Measurements from ENCODE around the gene CYB5R4. TPM values are rescaled to one million over a fixed set of nuclear protein-coding genes. Genes with fewer than 3 reads are reported as not detected.

Gene CYB5R4
- total RNA-seq, 1 experiment from 2014 or later, result 17.5 TPM

- Histone ChIP-seq H3K9me3 (ENCODE audit: control insufficient read depth, low read depth, low read length) (no peaks in the 10 kb centered on the region), H2BK5ac (ENCODE audit: insufficient read length, low read length) (no peak overlapping the region), H3K4me2 (ENCODE audit: insufficient read depth, insufficient read length, low read length) (no peak overlapping the region), H3K23me2 (ENCODE audit: insufficient read length, low read depth, low read length, poor library complexity, severe bottlenecking) (peaks cover 7% of the 10 kb centered on the region), H3K79me2 (ENCODE audit: insufficient read depth, low read length) (no peaks in the 10 kb centered on the region), H3K27me3 (ENCODE audit: insufficient read depth, low read length) (peaks cover 5% of the 10 kb centered on the region; the same call in 1 of the 2 replicates), H3T11ph (ENCODE audit: low read length) (no peak overlapping the region), H3K27ac (ENCODE audit: insufficient read length, low read depth, low read length) (no peak overlapping the region), H2BK12ac (ENCODE audit: insufficient read length, low read depth, low read length) (no peak overlapping the region), H3K18ac (ENCODE audit: insufficient read length, low read depth, low read length) (no peak overlapping the region), H4K5ac (ENCODE audit: insufficient read length, low read depth, low read length) (no peak overlapping the region), H2BK20ac (ENCODE audit: low read depth, low read length, poor library complexity, severe bottlenecking) (no peak overlapping the region), H3K23ac (ENCODE audit: insufficient read length, low read depth, low read length) (no peak overlapping the region), H4K20me1 (ENCODE audit: control insufficient read depth, insufficient read depth, insufficient read length) (no peaks in the 10 kb centered on the region), H3K4ac (ENCODE audit: low read depth, low read length) (no peak overlapping the region), H4K8ac (replicated peaks; ENCODE audit: insufficient read length, low read depth, low read length) (no peak overlapping the region), H3K4me1 (ENCODE audit: insufficient read depth, low read length) (no peaks in the 10 kb centered on the region), H2BK120ac (ENCODE audit: low read depth, low read length, poor library complexity, severe bottlenecking) (no peak overlapping the region), H3K14ac (ENCODE audit: insufficient read depth, low read length) (no peak overlapping the region), H2AK5ac (ENCODE audit: insufficient read length, low read length) (no peak overlapping the region), H4K91ac (ENCODE audit: insufficient read length, low read depth, low read length) (no peak overlapping the region), H2BK15ac (ENCODE audit: low read depth, low read length) (no peak overlapping the region), H2AFZ (ENCODE audit: low read length) (no peak overlapping the region), H3K79me1 (ENCODE audit: insufficient read depth, low read depth, low read length, poor library complexity, severe bottlenecking) (no peaks in the 10 kb centered on the region), H3K9ac (ENCODE audit: extremely low read depth, insufficient read length, low read length) (no peak overlapping the region), H3K56ac (ENCODE audit: insufficient read length, low read depth, low read length) (no peak overlapping the region)
- Mint-ChIP-seq H3K4me1 (peaks cover 8 to 10% of the 10 kb centered on the region in 2 experiments), H3K9me3 (no peaks in the 10 kb centered on the region; a peak in 2 of 5 replicates), H3K27me3 (ENCODE audit: low read depth) (peaks cover 49% of the 10 kb centered on the region), H3K27ac (no peak overlapping the region), H3K4me3 (no peak overlapping the region), H3K36me3 (ENCODE audit: insufficient read depth in 1 of 3, low read depth in 3 of 3) (no peaks in the 10 kb centered on the region)
- DNase-seq, result no peak
- no peak for TF ChIP-seq CTCF (conservative IDR thresholded peaks at IDR 0.05)
- WGBS (ENCODE audit: extremely low coverage, insufficient read length, low lambda C conversion rate), result no CpG with 5 or more reads among the region's 3 CpGs
Observed at GRCh38 chr6:83849610-83850009, 9.9 kb upstream of the CYB5R4 start.

Measured in H9 (cell line).